Ectodermal cell (in vitro differentiated cells): Measurements from ENCODE around the gene YLPM1.
A peak's percentile ranks its signal among the peaks of the same experiment; 100 is the strongest.

ENCODE experiments used
- H3K27ac ChIP-seq: 2 replicates; pipeline ENCODE4 v1.7.0; 2013; ENCODE audit warnings: mild to moderate bottlenecking, low read depth, low read length; ENCODE audit not compliant: insufficient read depth, poor library complexity, severe bottlenecking
- H3K27me3 ChIP-seq: 2 replicates; pipeline ENCODE4 v1.7.0; 2013; ENCODE audit warnings: mild to moderate bottlenecking, low read length; ENCODE audit not compliant: insufficient read depth, control insufficient read depth, poor library complexity, severe bottlenecking
- H3K36me3 ChIP-seq: one replicate; pipeline ENCODE4 v1.7.0; 2013; ENCODE audit warnings: low read length; ENCODE audit not compliant: control insufficient read depth, insufficient read depth
- H3K4me1 ChIP-seq: one replicate; pipeline ENCODE4 v1.7.0; 2013; ENCODE audit warnings: low read length; ENCODE audit not compliant: control insufficient read depth, insufficient read depth
- H3K4me3 ChIP-seq: 2 replicates; pipeline ENCODE4 v1.7.0; 2013; ENCODE audit warnings: low read depth, low read length, control low read depth; ENCODE audit not compliant: insufficient read depth
- H3K9me3 ChIP-seq: 2 replicates; pipeline ENCODE4 v1.7.0; 2013; ENCODE audit warnings: mild to moderate bottlenecking, low read length, moderate library complexity; ENCODE audit not compliant: control insufficient read depth
- WGBS, 2 experiments: methylation state at CpG; one replicate each; pipeline ENCODE4 v1.1.7; 2013; ENCODE audit warnings: missing lambda C conversion rate in 2 of 2; 5-methylcytosine and 5-hydroxymethylcytosine counted together

The YLPM1 gene

GRCh38 chr14:74882103-74882920 lies 119.2 kb downstream of the YLPM1 start:
- Histone ChIP-seq H3K4me1 (peaks cover 25% of the 10 kb centered on the region), H3K27me3 (no peaks in the 10 kb centered on the region), H3K27ac (peak overlapping the region; percentile 60), H3K9me3 (no peaks in the 10 kb centered on the region), H3K36me3 (no peaks in the 10 kb centered on the region), H3K4me3 (peak overlapping the region; percentile 98)
- 5% methylated on average over 49 of the region's 49 CpGs for WGBS, 2 experiments
